RPMI7951 (cell line): ENCODE data around the gene FABP7. TPM values are rescaled to one million over a fixed set of nuclear protein-coding genes. Genes with fewer than 3 reads are reported as not detected.
"Not testable (repeated sequence)": the region's sequence is repeated elsewhere in the genome, so short reads cannot be mapped to it uniquely, and the experiment has no call there.

ENCODE experiments used
- DNase-seq: peaks from one replicate; pipeline ENCODE4 v3.0.0-alpha.2; 2012; ENCODE audit warnings: low read depth
- total RNA-seq: library from RNA; depleted of rRNA; stranded (reverse); fragments of >200 nt; shearing (Covaris generic); gene quantifications from 2 replicates; pipeline ENCODE4 v1.2.3, GENCODE V29; 2014; rRNA removed

Gene FABP7
- 0.60 and 1.4 TPM in 2 replicates for total RNA-seq

DNA sequence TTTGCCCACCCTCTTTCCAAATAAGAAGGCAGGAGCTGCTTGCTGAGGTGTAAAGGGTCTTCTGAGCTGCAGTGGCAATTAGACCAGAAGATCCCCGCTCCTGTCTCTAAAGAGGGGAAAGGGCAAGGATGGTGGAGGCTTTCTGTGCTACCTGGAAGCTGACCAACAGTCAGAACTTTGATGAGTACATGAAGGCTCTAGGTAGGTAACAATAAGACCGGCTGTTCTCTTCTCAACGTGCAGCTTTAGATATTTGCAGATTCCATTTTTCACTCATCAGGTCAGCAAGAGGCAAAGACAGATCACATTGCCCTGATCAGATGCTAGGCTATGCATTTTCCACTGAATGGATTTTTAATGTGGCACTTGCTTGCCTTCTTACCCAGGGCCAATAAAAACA lies at the start of gene FABP7:
TSS of gene FABP7 (plus strand) at position 50 of the 400 bp plus-strand sequence. CDS start at position 129, 79 bp downstream.
- DNase-seq, result no peak

DNA sequence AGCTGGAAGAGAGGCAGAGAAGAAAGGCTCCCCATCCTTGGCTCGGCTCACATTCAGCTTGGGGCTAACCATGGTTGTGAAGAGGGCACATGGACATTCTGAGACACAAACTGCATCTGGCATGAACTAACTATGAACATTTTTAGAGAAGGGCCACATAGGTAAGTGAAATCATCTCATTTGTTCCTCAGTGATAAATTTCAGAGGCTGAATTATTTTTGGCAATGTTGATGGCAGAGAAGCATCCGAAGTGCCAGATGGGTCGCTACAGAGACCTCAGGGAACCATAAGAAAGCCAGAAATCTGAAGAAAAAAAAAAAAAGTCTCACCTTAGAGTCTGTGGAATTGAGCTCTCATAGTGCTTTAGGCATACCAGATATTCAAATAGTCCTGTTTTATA lies 49.2 kb upstream of the FABP7 start:
- DNase-seq, result no peak

DNA sequence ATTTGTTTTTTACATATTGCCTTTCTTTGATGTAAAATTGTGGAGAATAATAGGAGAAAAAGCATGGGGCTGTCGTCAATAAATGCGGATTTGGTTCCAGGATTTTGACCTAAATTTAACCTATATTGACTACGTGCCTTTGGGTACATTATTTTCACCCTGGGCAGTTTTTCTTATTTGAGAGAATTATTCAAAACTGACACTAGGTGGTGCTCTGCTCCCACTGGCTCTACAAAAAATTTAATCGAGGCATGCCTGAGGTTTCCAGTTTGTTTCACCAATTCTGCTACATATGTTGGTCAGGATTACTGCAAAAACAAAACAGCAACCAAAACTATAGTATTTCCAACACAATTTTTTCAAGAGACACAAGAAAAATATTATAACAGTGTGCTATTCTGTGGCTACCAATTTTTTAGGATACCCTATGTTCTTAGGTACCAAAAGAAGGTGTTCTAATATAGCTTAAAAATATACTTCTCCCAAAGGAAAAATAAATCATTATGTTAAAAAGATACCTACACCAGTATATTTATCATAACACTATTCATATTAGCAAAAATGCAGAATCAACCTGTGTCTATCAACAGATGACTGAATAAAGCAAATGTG lies 48.6 kb upstream of the FABP7 start:
- DNase-seq, result peak; percentile 30

DNA sequence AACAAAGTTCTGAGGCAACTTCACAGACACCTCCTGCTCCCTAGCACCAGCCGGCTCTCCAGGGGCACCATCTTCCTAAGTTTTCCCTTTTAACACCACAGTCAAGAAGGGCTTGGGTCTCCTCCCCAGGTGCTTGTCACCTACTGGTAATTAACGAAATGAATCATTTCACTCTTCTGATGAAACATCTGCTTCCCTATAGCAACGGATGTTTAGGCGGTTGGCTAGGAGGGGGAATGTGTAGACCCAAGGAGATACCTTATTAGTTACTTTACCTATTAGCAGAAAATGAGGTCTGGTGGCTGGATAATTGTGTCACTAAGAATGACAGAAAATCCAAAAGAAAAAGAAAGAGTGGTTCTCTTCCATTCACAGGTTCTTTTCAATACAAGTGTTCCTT lies 46.3 kb upstream of the FABP7 start:
- DNase-seq, result no peak

DNA sequence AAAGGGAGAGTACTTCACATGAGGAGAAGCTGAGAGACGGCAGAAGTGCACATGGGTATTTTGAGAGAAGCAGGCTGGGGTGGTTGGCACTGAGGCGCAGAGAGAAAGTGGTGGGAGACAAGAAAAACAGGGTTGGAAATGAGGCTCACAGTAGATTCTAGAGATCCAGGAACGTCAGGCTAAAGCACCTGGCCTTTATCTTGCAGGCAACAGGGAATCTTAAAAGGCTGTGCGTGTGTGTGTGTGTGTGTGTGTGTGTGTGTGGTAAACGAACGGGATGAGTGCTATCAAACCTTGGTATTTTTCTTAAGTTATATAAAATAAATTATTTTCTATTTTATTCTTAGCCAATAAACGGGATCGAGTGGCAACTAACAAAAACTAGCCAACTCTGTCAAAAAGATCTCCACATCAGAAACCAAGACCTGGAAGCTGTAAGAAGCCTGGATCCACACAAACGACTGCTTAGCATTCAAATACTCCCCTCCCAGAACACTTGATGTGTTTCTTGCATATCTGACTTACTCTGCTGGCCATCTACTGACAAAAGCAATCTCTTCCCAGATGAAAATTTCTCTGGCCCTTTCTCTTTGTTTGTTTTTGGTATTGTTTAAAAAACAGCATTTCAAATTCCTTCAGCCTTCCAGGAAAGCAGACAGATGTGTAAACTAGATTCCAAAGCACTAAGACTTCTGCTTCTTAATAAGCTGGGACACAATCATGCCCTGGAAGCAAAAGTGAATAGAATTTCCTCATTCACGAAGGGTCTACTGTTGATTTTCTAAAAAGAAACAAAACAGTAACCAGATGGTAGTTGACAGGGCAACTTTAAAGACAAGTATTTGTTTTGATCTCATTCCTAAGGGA lies 44.8 kb upstream of the FABP7 start:
- no peak for DNase-seq

DNA sequence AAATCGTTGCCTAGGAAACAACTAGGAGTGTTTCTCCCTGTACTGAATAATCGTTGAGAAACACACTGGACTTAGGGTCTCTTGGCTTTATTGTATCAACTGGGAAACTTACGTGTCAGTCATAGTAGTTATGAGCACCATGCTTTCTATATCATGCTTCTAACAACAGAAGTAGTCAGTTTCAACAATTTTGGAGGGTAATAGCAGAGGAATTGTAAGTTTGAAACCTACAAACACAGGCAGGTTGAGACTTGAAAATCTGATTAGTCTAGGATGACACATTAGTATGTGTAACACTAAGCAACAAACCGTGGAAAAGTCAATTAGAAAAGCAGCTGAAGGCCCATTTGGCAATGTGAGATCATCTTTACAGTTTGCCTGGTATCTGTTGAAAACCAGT lies 43.9 kb upstream of the FABP7 start:
- no peak for DNase-seq

DNA sequence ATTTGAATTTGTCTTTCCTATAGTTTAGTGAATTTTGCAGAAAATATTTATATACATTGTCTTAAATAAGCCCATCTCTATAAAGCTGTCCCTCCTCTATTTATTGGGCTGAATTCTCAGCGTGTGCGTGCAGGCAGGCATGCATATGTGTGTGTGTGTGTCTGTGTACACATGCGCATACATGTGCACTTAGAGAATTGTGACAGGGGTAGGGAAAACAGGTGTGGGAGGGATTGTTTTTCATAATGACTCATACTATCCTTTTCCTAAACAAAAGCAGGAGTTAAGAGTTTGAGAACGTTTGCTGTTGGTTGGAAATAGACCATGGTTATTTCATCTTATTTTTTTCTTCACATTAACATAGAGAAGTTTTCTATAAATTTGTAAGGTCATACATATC lies 43.4 kb upstream of the FABP7 start:
- DNase-seq, result no peak

DNA sequence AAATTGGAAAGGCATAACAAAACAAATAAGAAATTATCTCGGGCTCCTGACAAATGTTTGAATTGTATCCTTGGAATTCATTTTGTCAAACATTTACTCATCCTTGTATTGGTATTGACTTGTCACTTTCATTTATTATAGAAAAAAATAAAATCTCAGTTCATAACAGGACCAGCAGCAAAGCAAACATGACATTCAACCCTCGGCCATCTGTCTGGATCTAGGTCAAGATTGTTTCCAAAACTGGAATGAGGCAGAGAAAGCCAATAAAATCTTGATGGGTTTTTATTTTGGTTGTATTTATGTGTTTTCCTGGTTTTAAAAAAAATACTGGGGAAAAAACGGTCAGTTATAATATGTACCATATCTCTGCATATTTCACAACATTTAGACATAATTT lies 42.9 kb upstream of the FABP7 start:
- DNase-seq, result no peak

DNA sequence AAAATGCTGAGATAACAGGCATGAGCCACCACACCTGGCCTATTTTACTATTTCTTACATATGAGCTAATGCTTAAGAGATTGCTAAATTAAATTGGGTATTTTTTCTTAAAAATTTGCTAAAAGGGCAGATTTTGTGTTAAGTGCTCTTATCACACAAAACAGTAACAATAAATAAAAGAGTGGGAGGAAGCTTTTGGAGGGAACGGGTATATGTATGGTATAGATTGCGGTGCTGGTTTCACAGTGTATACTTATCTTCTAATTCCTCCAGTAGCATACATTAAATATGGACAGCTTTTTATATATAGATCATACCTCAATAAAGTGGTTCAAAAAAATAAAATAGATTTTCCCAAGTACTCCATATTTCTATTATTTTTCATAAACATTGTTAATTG lies 39.4 kb upstream of the FABP7 start:
- no peak for DNase-seq

DNA sequence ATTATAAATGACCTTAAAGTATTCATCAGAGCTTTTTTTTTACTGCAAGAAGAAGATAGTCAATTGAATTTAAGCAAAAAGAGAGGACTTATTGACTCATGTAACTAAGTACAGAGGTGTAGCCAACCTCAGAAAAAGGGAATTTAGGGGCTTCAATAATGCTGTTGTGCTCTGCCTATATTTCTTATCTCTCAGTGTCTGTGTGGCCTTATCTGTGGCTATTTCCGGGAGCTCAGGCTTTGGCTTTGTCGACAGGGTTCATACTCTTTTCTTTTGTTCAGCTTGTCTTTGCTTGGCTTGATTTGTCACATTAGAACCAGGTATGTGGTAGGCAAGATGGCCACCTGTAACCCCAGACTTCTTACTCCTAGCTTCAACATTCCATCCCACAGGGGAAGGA lies 38.6 kb upstream of the FABP7 start:
- DNase-seq, result no peak

DNA sequence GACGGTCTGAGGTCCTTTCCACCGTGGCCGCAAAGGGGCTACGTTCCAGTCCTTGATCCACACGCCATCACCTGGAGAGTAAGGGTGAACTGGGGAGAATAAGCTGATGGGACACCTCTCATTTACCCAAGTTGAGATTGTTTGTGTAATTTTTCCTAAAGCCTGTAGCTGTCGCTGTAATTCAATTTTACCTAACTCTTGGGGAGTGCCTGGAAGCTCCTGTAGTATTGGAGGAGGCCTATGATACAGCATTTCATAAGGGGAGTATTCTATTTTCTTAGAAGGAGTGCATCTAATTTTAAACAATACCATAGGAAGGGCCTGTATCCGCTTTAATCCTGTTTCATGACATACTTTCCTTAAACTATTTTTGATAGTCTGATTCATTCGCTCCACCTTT lies 35.3 kb upstream of the FABP7 start:
- not testable (repeated sequence) for DNase-seq

DNA sequence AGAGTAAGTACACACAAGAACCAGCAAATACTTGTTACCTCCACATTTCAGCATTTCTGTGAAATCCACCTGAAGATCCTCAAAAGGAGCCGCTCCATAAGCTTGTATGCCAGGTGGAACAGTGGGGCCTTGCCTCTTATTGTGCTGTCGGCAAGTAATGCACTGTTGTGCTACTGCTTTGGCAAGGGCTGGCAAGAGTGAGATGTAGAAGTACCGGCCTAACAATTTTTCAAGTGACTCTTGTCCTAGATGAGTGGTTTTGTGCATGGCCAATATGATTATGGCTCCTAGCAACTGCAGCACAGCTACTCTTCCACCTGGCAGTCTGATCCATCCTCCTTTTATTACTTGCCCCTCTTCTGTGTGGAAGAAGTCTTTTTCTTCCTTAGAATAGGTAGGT lies 34.7 kb upstream of the FABP7 start:
- not testable (repeated sequence) for DNase-seq

DNA sequence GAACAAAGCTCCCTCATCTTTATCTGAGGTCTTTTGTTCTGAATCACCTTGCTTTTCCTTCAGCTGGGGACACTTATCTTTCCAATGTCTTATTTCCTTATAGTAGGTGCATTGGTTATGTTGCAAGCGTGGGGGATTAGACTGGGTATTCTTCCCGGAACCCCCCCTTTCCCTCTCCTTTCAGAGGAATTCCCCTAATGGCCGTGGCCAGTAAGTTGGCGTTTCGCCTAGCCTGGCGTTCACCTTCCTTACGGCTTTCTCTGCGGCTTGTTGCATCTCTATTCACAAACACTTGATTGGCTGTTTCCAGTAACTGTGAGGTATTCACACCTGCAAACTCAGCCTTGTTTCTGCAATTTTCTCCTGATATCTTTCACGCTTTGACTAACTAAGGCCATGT lies 32.8 kb upstream of the FABP7 start:
- no peak for DNase-seq

DNA sequence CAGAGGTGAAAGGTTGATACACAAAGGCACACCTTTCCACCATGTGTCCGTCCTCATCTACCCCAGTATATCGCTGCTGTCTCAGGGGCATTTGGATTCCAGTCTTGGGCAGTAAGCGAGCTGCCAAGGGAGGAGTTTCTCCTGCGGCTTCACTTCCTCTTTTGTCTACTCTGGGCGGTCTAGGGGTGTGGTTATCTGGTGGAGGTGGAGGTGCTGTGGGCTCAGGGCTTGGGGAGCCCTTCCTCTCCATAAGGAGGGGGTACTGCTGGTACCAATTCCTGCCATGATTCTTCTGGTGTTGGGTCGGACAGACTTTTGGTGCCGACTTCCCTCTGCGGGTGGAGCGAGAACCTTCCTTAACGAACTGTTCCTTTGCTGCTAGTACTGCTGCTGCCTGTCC lies 31.9 kb upstream of the FABP7 start:
- DNase-seq, result no peak

DNA sequence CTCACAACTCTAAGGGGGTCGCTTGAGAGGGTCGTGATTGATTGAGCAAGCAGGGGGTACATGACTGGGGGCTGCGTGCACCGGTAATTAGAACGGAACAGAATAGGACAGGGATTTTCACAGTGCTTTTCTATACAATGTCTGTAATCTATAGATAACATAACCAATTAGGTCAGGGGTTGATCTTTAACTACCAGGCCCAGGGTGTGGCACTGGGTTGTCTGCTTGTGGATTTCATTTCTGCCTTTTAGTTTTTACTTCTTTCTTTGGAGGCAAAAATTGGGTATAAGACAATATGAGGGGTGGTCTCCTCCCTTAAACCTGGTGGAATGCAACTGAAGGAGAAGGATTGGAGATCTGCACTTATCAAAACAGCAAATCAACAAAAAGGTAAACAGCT lies 30.6 kb upstream of the FABP7 start:
- DNase-seq, result not testable (repeated sequence)

DNA sequence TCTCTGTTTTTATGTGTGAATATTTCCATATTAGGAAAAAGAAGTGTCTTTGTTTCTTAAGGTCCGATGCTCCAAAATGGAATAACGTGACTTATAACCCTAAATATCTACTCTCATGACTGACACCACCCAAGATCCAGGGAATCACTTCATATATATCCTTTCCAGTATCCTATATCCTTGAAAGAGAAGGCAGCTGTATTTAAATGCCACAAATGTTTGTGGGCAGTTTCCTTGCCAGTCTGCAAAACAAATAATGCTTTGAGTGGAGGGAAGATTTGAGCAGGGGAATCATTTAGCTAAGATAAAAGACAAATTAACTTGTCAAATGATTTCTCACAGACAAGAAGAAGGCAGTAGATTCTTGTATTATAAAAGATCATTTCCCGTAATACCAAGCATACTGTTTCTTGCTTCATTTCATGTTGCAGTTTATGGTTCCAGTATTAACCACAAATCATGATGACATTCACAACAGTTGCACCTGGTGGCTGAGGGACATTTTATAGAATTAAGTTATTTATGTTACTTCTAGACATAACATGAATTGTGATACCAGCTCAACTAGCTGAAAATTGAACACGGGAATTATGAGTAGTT lies 30.0 kb upstream of the FABP7 start:
- DNase-seq, result peak; percentile 8

DNA sequence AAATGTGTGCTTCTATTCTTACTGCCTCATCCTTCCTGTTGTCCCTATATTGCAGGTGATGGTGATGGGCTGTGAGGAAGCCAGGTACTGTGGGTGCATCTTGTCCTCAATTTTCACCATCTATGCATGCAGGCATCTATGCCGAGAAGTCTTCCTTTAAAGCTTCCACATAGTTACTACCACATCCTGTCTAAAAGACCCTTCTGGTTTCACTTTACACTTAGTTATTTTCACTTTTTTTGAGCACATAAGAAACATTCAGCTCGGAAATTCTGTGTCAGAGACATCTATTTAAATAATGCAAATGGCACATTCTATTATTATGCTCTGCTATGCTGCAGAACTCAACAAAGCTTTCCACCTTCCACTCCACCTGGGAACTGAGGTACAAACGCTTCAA lies 28.2 kb upstream of the FABP7 start:
- no peak for DNase-seq

DNA sequence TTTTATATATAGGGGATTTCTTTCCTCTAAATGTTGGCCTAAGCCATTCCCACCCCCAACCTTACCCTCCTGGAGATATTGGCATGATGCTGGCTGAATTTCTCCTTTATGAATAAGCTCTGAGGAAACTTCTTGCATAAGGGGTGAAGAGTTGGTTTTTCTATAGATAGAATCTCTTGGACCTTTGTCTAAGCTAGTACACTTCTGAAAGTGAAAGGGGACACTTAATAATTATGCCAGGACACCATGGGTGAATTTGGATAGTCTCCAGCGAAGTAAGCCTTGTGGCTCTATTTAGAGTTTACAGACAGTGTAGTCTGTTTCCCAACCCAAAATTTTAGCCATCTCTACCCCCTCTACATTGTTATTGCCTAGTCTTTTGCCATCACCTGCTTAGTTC lies 27.1 kb upstream of the FABP7 start:
- no peak for DNase-seq

DNA sequence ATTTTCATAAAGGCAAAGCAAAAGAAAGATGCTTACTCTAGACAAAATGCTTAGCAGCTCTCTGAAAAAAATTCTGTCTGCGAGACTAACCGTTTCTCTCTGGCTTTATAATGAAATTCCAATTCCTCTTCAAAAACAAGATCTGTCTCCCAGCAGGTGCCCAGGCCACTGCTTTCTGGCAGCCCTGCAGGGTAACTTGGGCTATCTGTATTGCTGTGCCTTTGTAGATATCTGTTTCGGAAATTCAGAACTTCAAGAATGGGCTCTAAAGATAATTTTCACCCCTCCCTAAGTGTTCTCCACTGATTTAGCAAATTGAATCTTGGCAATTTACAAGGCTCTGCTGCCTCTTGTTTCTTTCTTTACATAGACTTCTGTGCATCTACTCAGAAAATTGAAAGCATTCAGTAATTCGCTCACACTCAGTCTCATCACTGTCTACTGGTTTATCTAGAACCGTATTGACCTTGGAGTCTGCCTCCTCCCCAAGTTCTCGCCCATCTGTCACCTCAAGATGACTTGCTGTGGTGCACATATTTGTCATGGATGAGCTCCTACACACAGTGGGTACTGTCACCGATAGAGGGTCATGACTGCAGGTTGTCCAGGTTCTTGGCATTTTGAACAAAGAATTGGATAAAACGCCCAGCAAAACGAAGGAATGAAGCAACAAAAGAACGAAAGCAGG lies 26.4 kb upstream of the FABP7 start:
- no peak for DNase-seq

DNA sequence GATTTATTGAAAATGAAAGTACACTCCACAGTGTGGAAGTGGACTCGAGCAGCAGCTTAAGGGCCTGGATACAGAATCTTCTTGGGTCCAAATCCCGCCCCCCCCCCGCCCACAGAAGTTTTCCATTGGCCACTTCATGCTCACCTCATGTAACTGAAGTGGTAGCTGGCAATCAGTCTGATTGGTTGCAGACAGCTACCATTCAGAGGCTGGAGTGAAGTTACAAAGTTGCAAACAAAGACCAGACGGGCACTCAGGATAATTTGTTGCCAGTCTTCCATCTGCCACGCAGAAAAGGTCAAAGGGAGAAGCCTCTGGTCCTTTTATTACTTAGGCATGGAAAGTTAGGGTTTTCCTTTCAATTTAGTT lies 25.8 kb upstream of the FABP7 start:
- DNase-seq, result peak; percentile 20

DNA sequence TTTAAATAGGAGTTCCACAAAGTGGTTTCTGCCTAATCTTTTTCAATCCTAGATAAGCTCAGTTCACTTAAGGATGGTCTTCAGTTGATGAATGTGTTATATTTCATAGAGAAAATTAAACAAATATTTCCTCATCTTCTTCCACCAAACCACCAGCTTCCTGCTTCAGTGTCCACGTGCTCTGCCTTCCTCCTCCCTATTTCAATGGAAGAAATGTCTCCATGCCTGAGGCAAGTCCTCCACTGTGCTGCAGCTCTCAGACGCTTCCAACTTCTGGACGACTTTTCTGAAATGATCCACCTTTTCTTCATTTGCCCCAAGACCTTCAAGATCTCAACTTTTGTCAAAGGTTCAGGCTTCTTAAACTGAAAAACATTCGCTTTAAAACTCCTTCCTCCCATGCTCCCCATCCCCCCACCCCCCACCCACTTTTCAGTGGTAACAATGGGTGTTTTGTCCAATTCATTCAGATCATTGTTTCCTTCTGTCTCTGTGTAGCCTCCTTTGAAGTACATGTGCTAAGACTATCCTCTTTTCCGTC lies 25.3 kb upstream of the FABP7 start:
- DNase-seq, result no peak

DNA sequence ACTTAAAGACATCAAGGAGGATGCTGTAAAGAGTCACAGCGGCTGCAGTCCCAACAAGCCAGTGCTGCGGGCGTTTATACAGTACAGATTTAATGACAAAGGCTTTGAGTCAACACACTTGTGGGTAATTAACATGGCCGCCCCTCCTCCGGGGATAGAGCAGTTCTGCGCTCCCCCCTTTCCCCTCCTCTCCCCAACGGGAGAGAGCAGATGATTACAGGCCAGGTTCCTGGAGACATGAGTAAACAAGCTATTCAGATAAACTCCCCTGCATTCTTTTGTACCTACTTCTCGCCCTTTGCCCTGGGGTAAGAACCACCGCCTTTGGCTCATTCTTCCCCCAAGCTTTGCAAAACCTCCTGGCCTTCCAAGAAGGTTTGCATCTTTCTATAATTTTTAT lies 23.6 kb upstream of the FABP7 start:
- no peak for DNase-seq
